PC-3 (cell line): Measurements from ENCODE around the gene SLC44A3.

Source experiments
- EZH2phosphoT487 ChIP-seq: fragments of 300-600 bp; sonication (generic); IDR thresholded peaks from 2 replicates; pipeline ENCODE4 v1.6.1; 2018; ENCODE audit warnings: mild to moderate bottlenecking, antibody characterized with exemption, low read length, borderline replicate concordance
- TF ChIP-seq, protein P1 (sequence below): fragments of 300-600 bp; sonication (generic); conservative IDR thresholded peaks from 2 replicates; pipeline ENCODE4 v1.5.1; 2017; ENCODE audit warnings: antibody characterized with exemption, low read depth, mild to moderate bottlenecking, low read length

DNA sequence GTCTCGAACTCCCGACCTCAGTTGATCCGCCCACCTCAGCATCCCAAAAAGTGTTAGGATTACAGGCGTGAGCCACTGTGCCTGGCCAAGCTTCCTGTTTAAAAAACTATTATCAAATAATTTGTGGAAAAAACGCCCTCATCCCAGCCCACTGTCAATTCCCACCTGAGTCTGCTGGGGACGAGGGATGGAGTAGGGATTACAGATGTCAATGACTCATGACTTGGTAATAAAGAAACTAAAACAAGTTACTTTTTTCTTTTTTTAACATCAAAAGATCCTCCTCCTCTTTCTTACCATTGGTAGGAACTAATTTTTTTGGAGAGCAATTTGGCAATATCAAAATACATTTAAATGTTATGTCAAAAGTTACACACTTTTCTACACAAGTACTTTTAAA is 97.1 kb downstream of the SLC44A3 start:
- TF ChIP-seq, protein P1, sequence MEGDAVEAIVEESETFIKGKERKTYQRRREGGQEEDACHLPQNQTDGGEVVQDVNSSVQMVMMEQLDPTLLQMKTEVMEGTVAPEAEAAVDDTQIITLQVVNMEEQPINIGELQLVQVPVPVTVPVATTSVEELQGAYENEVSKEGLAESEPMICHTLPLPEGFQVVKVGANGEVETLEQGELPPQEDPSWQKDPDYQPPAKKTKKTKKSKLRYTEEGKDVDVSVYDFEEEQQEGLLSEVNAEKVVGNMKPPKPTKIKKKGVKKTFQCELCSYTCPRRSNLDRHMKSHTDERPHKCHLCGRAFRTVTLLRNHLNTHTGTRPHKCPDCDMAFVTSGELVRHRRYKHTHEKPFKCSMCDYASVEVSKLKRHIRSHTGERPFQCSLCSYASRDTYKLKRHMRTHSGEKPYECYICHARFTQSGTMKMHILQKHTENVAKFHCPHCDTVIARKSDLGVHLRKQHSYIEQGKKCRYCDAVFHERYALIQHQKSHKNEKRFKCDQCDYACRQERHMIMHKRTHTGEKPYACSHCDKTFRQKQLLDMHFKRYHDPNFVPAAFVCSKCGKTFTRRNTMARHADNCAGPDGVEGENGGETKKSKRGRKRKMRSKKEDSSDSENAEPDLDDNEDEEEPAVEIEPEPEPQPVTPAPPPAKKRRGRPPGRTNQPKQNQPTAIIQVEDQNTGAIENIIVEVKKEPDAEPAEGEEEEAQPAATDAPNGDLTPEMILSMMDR, result no peak
- no peak for TF ChIP-seq EZH2phosphoT487
